ENCODE data around the gene APBB3.
"Not testable (repeated sequence)": the region's sequence is repeated elsewhere in the genome, so short reads cannot be mapped to it uniquely, and the experiment has no call there.

APBB3 gene

DNA sequence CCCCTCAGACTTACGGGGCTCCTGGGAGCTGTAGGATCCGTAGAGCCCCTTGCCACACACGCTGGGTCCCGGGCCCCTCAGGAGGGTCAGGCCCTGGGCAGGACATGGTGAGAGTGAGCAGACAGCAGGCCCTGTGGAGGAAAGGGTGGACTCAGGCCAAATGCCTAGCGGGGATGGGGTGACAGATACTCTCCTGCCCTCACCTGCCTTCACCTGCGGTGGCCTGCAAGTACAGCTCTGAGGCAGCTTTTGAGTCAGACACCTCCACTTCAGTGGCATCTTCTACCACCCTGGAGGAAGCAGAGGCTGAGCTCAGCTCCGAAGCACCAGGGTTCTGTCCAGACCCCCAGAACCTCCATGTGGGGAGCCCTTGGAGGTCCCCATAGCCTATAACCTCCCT is 26.5 kb upstream of the APBB3 start:
- Histone ChIP-seq H3K56ac (ENCODE audit: low read length) (no peak overlapping the region), H3K4me3 (ENCODE audit: low read length) (no peak overlapping the region), H3K23ac (ENCODE audit: low read length) (no peak overlapping the region), H4K5ac (ENCODE audit: low read length) (no peak overlapping the region), H4K8ac (ENCODE audit: low read depth, low read length) (no peak overlapping the region), H3K79me1 (ENCODE audit: low read length) (no peaks in the 10 kb centered on the region), H3K4ac (ENCODE audit: low read depth, low read length) (no peak overlapping the region), H2BK15ac (replicated peaks; ENCODE audit: low read depth) (no peak overlapping the region), H3K4me2 (ENCODE audit: low read length) (no peak overlapping the region), H2BK120ac (ENCODE audit: low read depth, low read length) (no peak overlapping the region), H3K27ac (ENCODE audit: low read depth, low read length) (no peak overlapping the region), H3K9ac (ENCODE audit: low read length) (no peak overlapping the region), H2AK5ac (ENCODE audit: low read length) (no peak overlapping the region), H3K4me1 (ENCODE audit: control insufficient read depth, low read depth, low read length) (no peaks in the 10 kb centered on the region), H3K27me3 (ENCODE audit: insufficient read depth, low read length, poor library complexity) (no peaks in the 10 kb centered on the region), H3K79me2 (ENCODE audit: control insufficient read depth, insufficient read depth, low read length) (no peaks in the 10 kb centered on the region), H3K18ac (ENCODE audit: low read length) (no peak overlapping the region), H2BK5ac (ENCODE audit: low read length) (no peak overlapping the region), H3K36me3 (ENCODE audit: control insufficient read depth, insufficient read depth, low read length) (no peaks in the 10 kb centered on the region)
- WGBS (ENCODE audit: extremely low coverage, insufficient coverage, low lambda C conversion rate), result no CpG with 5 or more reads among the region's 7 CpGs
- DNase-seq, result no peak

DNA sequence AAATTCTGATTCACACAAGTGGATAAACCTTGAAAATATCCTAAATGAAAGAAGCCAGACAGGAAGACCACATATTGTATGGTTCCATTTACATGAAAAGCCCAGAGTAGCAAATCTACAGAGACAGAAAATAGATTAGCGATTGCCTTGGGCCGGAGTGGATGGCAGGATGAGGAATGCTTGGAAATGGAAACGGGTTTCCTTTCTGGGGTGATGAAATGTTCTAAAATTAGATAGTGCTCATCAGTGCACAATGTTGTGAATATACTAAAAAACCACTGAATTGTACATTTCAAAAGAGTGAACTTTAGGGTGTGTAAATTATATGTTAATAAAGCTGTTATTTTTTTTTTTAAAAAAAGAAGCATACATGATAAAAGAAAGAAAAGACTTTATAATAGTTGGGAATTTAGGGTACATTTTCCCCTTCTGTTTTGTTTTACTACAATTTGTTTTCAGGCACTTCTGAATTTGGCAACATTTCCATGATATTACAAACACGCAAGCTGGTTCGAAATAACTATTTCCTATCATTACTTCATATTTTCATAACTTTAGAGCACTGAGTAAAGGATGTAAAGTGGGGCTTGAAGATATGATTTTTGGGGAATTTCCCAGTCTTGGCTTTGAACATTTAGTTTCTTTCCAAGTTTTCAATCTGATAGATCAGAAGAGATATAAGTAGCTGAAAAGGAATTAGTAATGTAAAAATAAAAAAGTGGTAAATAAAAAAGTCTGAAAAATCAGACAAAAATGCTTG is 24.1 kb upstream of the APBB3 start:
- no peaks in the 10 kb centered on the region for H3K36me3 ChIP-seq (ENCODE audit: control insufficient read depth, insufficient read depth, low read length)
- no peak for DNase-seq
- H2AK5ac ChIP-seq (ENCODE audit: low read length), result no peak overlapping the region
- no peak overlapping the region for H3K4ac ChIP-seq (ENCODE audit: low read depth, low read length)
- no peak overlapping the region for H4K5ac ChIP-seq (ENCODE audit: low read length)
- no peak overlapping the region for H3K56ac ChIP-seq (ENCODE audit: low read length)
- H3K79me1 ChIP-seq (ENCODE audit: low read length), result no peaks in the 10 kb centered on the region
- H3K4me2 ChIP-seq (ENCODE audit: low read length), result no peak overlapping the region
- H4K8ac ChIP-seq (ENCODE audit: low read depth, low read length), result no peak overlapping the region
- H3K9ac ChIP-seq (ENCODE audit: low read length), result no peak overlapping the region
- H3K4me1 ChIP-seq (ENCODE audit: control insufficient read depth, low read depth, low read length), result no peaks in the 10 kb centered on the region
- H3K79me2 ChIP-seq (ENCODE audit: control insufficient read depth, insufficient read depth, low read length), result no peaks in the 10 kb centered on the region
- no peak overlapping the region for H2BK15ac ChIP-seq (replicated peaks; ENCODE audit: low read depth)
- no peak overlapping the region for H2BK5ac ChIP-seq (ENCODE audit: low read length)
- no peak overlapping the region for H3K27ac ChIP-seq (ENCODE audit: low read depth, low read length)
- no peak overlapping the region for H3K23ac ChIP-seq (ENCODE audit: low read length)
- H3K4me3 ChIP-seq (ENCODE audit: low read length), result no peak overlapping the region
- H2BK120ac ChIP-seq (ENCODE audit: low read depth, low read length), result no peak overlapping the region
- H3K18ac ChIP-seq (ENCODE audit: low read length), result no peak overlapping the region
- no CpG with 5 or more reads among the region's 5 CpGs for WGBS (ENCODE audit: extremely low coverage, insufficient coverage, low lambda C conversion rate)
- no peaks in the 10 kb centered on the region for H3K27me3 ChIP-seq (ENCODE audit: insufficient read depth, low read length, poor library complexity)

DNA sequence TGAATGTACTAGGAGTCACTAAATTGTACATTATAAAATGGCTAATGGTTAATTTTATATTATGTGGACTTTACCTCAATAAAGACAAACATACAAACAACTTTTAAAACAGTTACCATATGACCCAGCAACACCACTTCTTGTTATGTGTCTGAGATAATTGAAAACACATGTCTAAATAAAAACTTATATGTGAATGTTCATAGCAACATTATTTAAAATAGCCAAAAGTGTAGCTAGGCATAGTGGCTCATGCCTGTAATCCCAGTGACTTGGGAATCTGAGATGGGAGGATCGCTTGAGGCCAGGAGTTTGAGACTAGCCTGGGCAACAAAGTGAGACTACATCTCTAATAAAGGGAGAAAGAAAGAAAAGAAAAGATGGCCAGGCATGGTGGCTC is 23.1 kb upstream of the APBB3 start:
- DNase-seq, result no peak
- H3K4me2 ChIP-seq (ENCODE audit: low read length), result no peak overlapping the region
- H2AK5ac ChIP-seq (ENCODE audit: low read length), result no peak overlapping the region
- no peak overlapping the region for H3K56ac ChIP-seq (ENCODE audit: low read length)
- H3K27me3 ChIP-seq (ENCODE audit: insufficient read depth, low read length, poor library complexity), result no peaks in the 10 kb centered on the region
- no peak overlapping the region for H3K18ac ChIP-seq (ENCODE audit: low read length)
- no peak overlapping the region for H3K23ac ChIP-seq (ENCODE audit: low read length)
- H3K4me3 ChIP-seq (ENCODE audit: low read length), result no peak overlapping the region
- H3K79me1 ChIP-seq (ENCODE audit: low read length), result no peaks in the 10 kb centered on the region
- no peaks in the 10 kb centered on the region for H3K79me2 ChIP-seq (ENCODE audit: control insufficient read depth, insufficient read depth, low read length)
- H4K8ac ChIP-seq (ENCODE audit: low read depth, low read length), result no peak overlapping the region
- no peak overlapping the region for H2BK15ac ChIP-seq (replicated peaks; ENCODE audit: low read depth)
- WGBS (ENCODE audit: extremely low coverage, insufficient coverage, low lambda C conversion rate), result no CpG with 5 or more reads among the region's 1 CpG
- no peak overlapping the region for H2BK5ac ChIP-seq (ENCODE audit: low read length)
- no peak overlapping the region for H3K9ac ChIP-seq (ENCODE audit: low read length)
- H3K27ac ChIP-seq (ENCODE audit: low read depth, low read length), result no peak overlapping the region
- no peaks in the 10 kb centered on the region for H3K36me3 ChIP-seq (ENCODE audit: control insufficient read depth, insufficient read depth, low read length)
- no peak overlapping the region for H2BK120ac ChIP-seq (ENCODE audit: low read depth, low read length)
- no peak overlapping the region for H3K4ac ChIP-seq (ENCODE audit: low read depth, low read length)
- no peaks in the 10 kb centered on the region for H3K4me1 ChIP-seq (ENCODE audit: control insufficient read depth, low read depth, low read length)
- no peak overlapping the region for H4K5ac ChIP-seq (ENCODE audit: low read length)

DNA sequence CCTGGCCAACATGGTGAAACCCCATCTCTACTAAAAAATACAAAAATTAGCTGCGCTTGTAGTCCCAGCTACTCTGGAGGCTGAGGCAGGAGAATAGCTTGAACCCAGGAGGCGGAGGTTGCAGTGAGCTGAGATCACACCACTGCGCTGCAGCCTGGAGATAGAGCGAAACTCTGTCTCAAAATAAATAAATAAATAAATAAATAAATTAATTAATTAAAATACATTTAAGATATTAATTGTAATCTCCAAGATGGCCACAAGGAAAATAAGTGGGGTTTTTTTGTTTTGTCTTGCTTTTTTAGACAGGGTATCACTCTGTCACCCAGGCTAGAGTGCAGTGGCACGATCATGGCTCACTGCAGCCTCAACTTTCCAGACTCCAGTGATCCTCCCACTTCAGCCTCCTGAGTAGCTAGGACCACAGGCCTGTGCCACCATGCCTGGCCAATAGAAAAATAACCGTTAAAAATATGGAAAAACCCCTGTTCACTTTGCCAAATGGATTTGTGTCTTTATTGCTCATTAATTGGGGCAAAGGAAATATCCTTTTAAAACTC is 14.9 kb upstream of the APBB3 start:
- H3K27me3 ChIP-seq (ENCODE audit: insufficient read depth, low read length, poor library complexity); H4K8ac ChIP-seq (ENCODE audit: low read depth, low read length); H3K4me2 ChIP-seq (ENCODE audit: low read length); H2BK15ac ChIP-seq (replicated peaks; ENCODE audit: low read depth); H4K5ac ChIP-seq (ENCODE audit: low read length); H3K23ac ChIP-seq (ENCODE audit: low read length); H3K9ac ChIP-seq (ENCODE audit: low read length); H3K4me1 ChIP-seq (ENCODE audit: control insufficient read depth, low read depth, low read length); H3K79me2 ChIP-seq (ENCODE audit: control insufficient read depth, insufficient read depth, low read length); H3K4me3 ChIP-seq (ENCODE audit: low read length); H3K56ac ChIP-seq (ENCODE audit: low read length); H2BK120ac ChIP-seq (ENCODE audit: low read depth, low read length); H3K4ac ChIP-seq (ENCODE audit: low read depth, low read length); H3K36me3 ChIP-seq (ENCODE audit: control insufficient read depth, insufficient read depth, low read length); H2AK5ac ChIP-seq (ENCODE audit: low read length); DNase-seq; H3K18ac ChIP-seq (ENCODE audit: low read length); H3K27ac ChIP-seq (ENCODE audit: low read depth, low read length); H2BK5ac ChIP-seq (ENCODE audit: low read length); H3K79me1 ChIP-seq (ENCODE audit: low read length): not testable (repeated sequence)
- no CpG with 5 or more reads among the region's 6 CpGs for WGBS (ENCODE audit: extremely low coverage, insufficient coverage, low lambda C conversion rate)

DNA sequence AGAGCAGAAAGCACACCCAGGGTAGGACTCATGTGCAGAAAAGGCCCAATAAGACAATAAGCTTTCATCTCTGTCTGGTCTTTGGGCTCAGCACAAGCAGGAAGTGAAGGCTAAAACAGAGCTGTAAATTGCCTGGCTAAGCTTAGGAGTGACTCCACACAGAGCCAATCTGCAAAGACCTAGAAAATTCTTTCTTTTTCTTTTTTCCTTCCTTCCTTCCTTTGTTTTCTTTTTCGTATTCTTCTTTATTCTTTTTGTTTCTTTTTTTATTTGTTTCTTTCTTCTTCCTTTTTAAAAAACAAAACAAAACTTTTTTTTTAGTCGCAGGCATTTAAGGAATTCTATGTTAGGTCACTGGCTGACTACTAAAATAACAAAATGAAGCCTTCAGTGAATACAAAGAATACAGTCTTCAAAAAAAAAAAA is 12.4 kb upstream of the APBB3 start:
- no peak overlapping the region for H4K8ac ChIP-seq (ENCODE audit: low read depth, low read length)
- H2AK5ac ChIP-seq (ENCODE audit: low read length), result no peak overlapping the region
- no peak overlapping the region for H3K9ac ChIP-seq (ENCODE audit: low read length)
- no peak overlapping the region for H2BK5ac ChIP-seq (ENCODE audit: low read length)
- WGBS (ENCODE audit: extremely low coverage, insufficient coverage, low lambda C conversion rate), result no CpG with 5 or more reads among the region's 2 CpGs
- H4K5ac ChIP-seq (ENCODE audit: low read length), result no peak overlapping the region
- no peaks in the 10 kb centered on the region for H3K27me3 ChIP-seq (ENCODE audit: insufficient read depth, low read length, poor library complexity)
- no peaks in the 10 kb centered on the region for H3K79me2 ChIP-seq (ENCODE audit: control insufficient read depth, insufficient read depth, low read length)
- H2BK120ac ChIP-seq (ENCODE audit: low read depth, low read length), result no peak overlapping the region
- H3K4me1 ChIP-seq (ENCODE audit: control insufficient read depth, low read depth, low read length), result peaks cover 5% of the 10 kb centered on the region
- no peak overlapping the region for H3K4me3 ChIP-seq (ENCODE audit: low read length)
- H3K27ac ChIP-seq (ENCODE audit: low read depth, low read length), result peak overlapping the region; percentile 21
- no peaks in the 10 kb centered on the region for H3K36me3 ChIP-seq (ENCODE audit: control insufficient read depth, insufficient read depth, low read length)
- no peak overlapping the region for H3K4me2 ChIP-seq (ENCODE audit: low read length)
- H3K4ac ChIP-seq (ENCODE audit: low read depth, low read length), result no peak overlapping the region
- H3K79me1 ChIP-seq (ENCODE audit: low read length), result no peaks in the 10 kb centered on the region
- DNase-seq, result peak; percentile 27
- no peak overlapping the region for H3K23ac ChIP-seq (ENCODE audit: low read length)
- H2BK15ac ChIP-seq (replicated peaks; ENCODE audit: low read depth), result no peak overlapping the region
- peak overlapping the region; percentile 37 for H3K56ac ChIP-seq (ENCODE audit: low read length)
- no peak overlapping the region for H3K18ac ChIP-seq (ENCODE audit: low read length)

DNA sequence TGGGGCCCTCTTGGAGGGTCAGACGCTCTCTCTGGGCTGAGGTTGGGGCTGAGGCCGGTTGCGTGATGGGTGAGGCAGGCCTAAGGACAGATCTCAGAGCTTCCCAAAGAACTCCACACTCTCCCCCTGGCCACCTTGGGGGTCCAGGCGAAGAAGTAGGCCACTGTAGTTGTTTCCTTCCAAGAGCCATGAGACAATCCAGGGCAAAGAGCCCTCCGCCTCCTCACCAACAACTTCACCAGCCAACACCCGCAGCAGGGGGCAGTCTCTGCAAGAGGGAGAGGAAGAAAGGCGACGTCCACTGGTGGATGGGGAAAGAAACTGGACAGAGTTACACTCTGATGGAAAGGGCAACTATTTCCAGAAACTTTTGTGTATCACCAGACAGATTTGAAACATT is 10.9 kb upstream of the APBB3 start:
- Histone ChIP-seq H3K56ac (ENCODE audit: low read length) (peak overlapping the region; percentile 40), H3K9ac (ENCODE audit: low read length) (no peak overlapping the region), H3K27ac (ENCODE audit: low read depth, low read length) (peak overlapping the region; percentile 3), H2BK5ac (ENCODE audit: low read length) (peak overlapping the region; percentile 10), H3K4me1 (ENCODE audit: control insufficient read depth, low read depth, low read length) (peaks cover 5% of the 10 kb centered on the region), H3K18ac (ENCODE audit: low read length) (no peak overlapping the region), H3K4me2 (ENCODE audit: low read length) (no peak overlapping the region), H3K36me3 (ENCODE audit: control insufficient read depth, insufficient read depth, low read length) (no peaks in the 10 kb centered on the region), H2BK15ac (replicated peaks; ENCODE audit: low read depth) (no peak overlapping the region), H3K4ac (ENCODE audit: low read depth, low read length) (peak overlapping the region; percentile 2), H3K79me2 (ENCODE audit: control insufficient read depth, insufficient read depth, low read length) (no peaks in the 10 kb centered on the region), H3K23ac (ENCODE audit: low read length) (no peak overlapping the region), H3K79me1 (ENCODE audit: low read length) (no peaks in the 10 kb centered on the region), H4K8ac (ENCODE audit: low read depth, low read length) (no peak overlapping the region), H2AK5ac (ENCODE audit: low read length) (no peak overlapping the region), H3K27me3 (ENCODE audit: insufficient read depth, low read length, poor library complexity) (no peaks in the 10 kb centered on the region), H3K4me3 (ENCODE audit: low read length) (no peak overlapping the region), H4K5ac (ENCODE audit: low read length) (no peak overlapping the region), H2BK120ac (ENCODE audit: low read depth, low read length) (no peak overlapping the region)
- no CpG with 5 or more reads among the region's 8 CpGs for WGBS (ENCODE audit: extremely low coverage, insufficient coverage, low lambda C conversion rate)
- DNase-seq, result peak; percentile 57

All from mesendoderm (in vitro differentiated cells).